Activated CD4-positive, alpha-beta memory T cell treated with anti-CD3 and anti-CD28 coated beads, Interleukin-2, amount 10 ng/mL, durations not matched to agents 7 days and 5 days (primary cell): ENCODE results near the gene LAMA4. TPM values are rescaled to one million over a fixed set of nuclear protein-coding genes. Genes with fewer than 3 reads are reported as not detected.

Source experiments
- CTCF ChIA-PET: fragments of 350-600 bp; sonication (Branson Sonifier 250); formaldehyde crosslinking; loops from one replicate; lab custom pipeline; 2021; ENCODE audit warnings: antibody characterized with exemption, inconsistent platforms; lab: Charles Lee
- POLR2A ChIA-PET: fragments of 350-600 bp; sonication (Branson Sonifier 250); formaldehyde crosslinking; loops from one replicate; lab custom pipeline; 2021; ENCODE audit warnings: antibody characterized with exemption; lab: Charles Lee
- DNase-seq: peaks from one replicate; pipeline ENCODE4 v3.0.0-alpha.2; 2020
- H3K27ac Mint-ChIP-seq: one replicate; pipeline ENCODE4 v1.8.0; 2021; ENCODE audit warnings: mild to moderate bottlenecking, mixed read lengths
- H3K27me3 Mint-ChIP-seq: one replicate; pipeline ENCODE4 v1.8.0; 2021; ENCODE audit warnings: mixed read lengths
- H3K36me3 Mint-ChIP-seq: one replicate; pipeline ENCODE4 v1.8.0; 2021; ENCODE audit warnings: low read depth, mixed read lengths
- H3K4me1 Mint-ChIP-seq: one replicate; pipeline ENCODE4 v1.8.0; 2021; ENCODE audit warnings: mixed read lengths
- H3K4me3 Mint-ChIP-seq: one replicate; pipeline ENCODE4 v1.8.0; 2021; ENCODE audit warnings: mild to moderate bottlenecking, mixed read lengths
- H3K9me3 Mint-ChIP-seq: one replicate; pipeline ENCODE4 v1.8.0; 2021; ENCODE audit warnings: mixed read lengths
- total RNA-seq, 2 experiments: library from RNA; stranded (reverse); gene quantifications; one replicate each; pipeline ENCODE4 v1.2.3, GENCODE V29; 2021

The LAMA4 gene
- not detected for total RNA-seq

DNA sequence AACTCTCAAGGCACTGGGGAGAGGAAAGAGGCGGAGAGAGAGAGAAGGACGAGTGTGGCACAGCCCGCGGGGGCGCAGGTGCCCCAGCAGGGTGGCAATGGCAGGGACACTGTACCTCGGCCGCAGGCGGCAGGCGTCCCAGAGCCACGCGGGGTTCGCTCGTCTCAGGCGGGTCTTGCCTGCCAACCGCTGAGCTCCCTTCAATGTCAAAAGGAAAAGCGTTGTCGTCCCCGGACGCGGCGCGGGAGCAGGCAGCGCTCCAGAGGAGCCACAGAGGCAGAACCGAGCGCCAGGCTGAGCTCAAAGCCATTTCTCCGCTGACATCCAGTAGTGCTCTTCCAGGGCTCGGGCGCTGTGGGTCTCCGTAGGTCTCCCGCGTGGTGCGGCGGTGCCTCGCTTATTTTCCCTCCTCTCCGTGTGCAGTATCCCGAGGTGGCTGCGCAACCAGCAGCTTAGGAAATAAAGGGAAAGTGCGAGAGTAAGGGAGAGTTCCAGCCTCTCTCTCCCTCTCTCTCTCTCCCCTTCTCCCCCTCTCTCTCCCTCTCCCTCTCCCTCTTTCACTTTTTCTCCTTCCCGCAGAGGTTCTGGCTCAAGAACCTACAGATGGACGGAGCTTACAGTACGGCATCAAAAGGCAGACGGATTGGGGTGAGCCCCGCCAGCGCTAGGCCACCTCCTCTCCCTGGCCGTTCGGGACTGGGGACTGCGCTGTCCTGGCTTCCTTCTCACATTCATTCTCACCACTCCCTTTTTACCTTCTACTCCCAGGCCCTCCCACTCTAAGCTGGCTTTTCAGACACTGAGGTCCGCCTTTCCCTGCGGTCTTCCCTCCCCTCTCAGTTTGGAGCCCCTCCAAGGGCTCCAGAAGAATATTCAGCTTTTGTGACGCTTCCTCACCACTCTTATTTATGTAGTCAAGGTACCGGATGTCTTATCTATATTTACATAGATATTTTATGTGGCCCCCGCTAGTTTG is at the start of gene LAMA4:
Gene LAMA4 (minus strand): TSS at position 727 of the 976 bp plus-strand sequence. CDS start 417 bp downstream, at position 310.
- Mint-ChIP-seq H3K4me3 (peak within 1 kb of the TSS; percentile 60), H3K27me3 (peaks cover 67% of the 10 kb centered on the region), H3K9me3 (no peaks in the 10 kb centered on the region), H3K27ac (no peak within 1 kb of the TSS), H3K4me1 (peaks cover 12% of the 10 kb centered on the region), H3K36me3 (no peaks in the 10 kb centered on the region)
- ChIA-PET POLR2A (no interaction called here), CTCF (interaction anchor here (0.7 to 1.3 kb wide), 3 partner anchors 21 to 91 kb away, joined by 3 to 4 read pairs (median 3); no protein-coding TSS in a partner anchor)
- DNase-seq: peak; percentile 17

DNA sequence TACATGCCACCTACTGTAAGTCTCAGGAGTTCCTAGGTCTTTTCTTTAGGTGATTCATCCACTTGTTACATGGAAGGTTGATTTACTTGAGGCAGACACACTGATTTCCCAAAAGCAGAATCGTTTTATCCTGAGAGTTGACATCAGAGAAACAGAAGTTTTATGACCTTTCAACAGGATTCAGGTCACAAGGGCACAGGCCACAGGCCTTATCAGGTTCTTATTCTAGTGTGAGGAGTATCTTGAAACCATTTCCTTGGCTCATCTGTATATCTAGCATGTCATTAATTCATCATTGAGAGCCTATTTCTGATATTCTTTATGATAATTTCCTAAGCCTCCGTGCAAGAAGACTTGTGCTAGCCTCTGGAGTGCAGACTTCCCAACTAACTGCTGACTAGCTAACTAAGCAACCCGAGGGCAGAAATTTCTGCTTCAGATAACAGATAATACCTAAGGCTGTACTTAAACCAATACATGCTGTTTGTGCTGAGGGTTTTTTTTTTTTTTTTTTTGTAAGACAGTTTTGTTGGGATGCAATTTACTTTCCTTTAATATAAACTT is 47.9 kb upstream of the LAMA4 start:
- CTCF ChIA-PET: no interaction called here
- no peak overlapping the region for H3K4me3 Mint-ChIP-seq
- POLR2A ChIA-PET: no interaction called here
- H3K27ac Mint-ChIP-seq: no peak overlapping the region
- H3K9me3 Mint-ChIP-seq: no peaks in the 10 kb centered on the region
- H3K36me3 Mint-ChIP-seq: no peaks in the 10 kb centered on the region
- peaks cover 70% of the 10 kb centered on the region for H3K27me3 Mint-ChIP-seq
- no peaks in the 10 kb centered on the region for H3K4me1 Mint-ChIP-seq
- no peak for DNase-seq

- H3K4me3 Mint-ChIP-seq: no peak overlapping the region
- H3K27me3 Mint-ChIP-seq: peaks cover 71% of the 10 kb centered on the region
- H3K9me3 Mint-ChIP-seq: no peaks in the 10 kb centered on the region
- H3K27ac Mint-ChIP-seq: no peak overlapping the region
- no peaks in the 10 kb centered on the region for H3K36me3 Mint-ChIP-seq
- no peaks in the 10 kb centered on the region for H3K4me1 Mint-ChIP-seq
- ChIA-PET POLR2A (no interaction called here), CTCF (no interaction called here)
- no peak for DNase-seq
Observed at GRCh38 chr6:112300896-112301295, 46.5 kb upstream of the LAMA4 start.

- ChIA-PET CTCF (interaction anchor here (1.0 to 1.3 kb wide), 2 partner anchors 13 to 119 kb away, joined by 3 to 4 read pairs; no protein-coding TSS in a partner anchor), POLR2A (no interaction called here)
- H3K4me3 Mint-ChIP-seq: no peak overlapping the region
- DNase-seq: no peak
- no peaks in the 10 kb centered on the region for H3K9me3 Mint-ChIP-seq
- peaks cover 66% of the 10 kb centered on the region for H3K27me3 Mint-ChIP-seq
- H3K27ac Mint-ChIP-seq: no peak overlapping the region
- H3K36me3 Mint-ChIP-seq: no peaks in the 10 kb centered on the region
- no peaks in the 10 kb centered on the region for H3K4me1 Mint-ChIP-seq
Observed at GRCh38 chr6:112298816-112299281, 44.5 kb upstream of the LAMA4 start.

DNA sequence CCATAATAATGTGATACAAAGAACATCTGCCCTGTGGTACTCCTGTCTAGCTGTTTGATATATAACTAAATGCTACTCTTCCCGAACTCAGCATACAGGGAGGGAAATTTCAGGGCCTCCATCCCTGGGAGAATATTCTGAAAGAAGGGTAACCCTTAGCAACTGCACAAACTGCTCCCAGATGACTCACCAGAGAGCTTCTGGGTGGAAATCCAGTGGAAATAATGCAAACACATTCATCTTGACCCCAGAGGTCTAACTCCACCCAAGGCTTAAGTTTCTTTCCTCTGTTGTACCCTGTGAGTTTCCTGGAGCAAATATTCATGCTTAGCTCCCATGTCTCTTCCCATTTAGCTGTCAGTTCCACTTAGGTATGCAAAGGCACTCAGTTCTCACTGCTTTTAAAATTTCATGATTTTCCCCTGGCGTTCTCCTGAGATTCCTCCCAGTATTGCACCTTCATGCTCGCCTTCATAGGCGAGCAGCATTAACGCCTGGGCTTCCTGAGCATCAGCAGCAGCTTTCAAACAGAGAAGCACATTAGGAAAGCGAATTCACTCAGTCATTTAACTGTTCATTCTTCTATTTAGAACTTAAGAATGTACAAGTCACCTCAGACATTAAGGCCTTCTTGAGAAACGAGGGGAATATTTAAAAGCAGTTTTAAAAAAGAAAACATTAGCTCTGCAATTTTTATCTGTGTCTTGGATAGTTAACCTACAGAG is 43.8 kb upstream of the LAMA4 start:
- H3K4me1 Mint-ChIP-seq: no peaks in the 10 kb centered on the region
- H3K27ac Mint-ChIP-seq: no peak overlapping the region
- H3K4me3 Mint-ChIP-seq: no peak overlapping the region
- no peaks in the 10 kb centered on the region for H3K9me3 Mint-ChIP-seq
- no peak for DNase-seq
- CTCF ChIA-PET: interaction anchor here (1.0 to 1.3 kb wide), 2 partner anchors 13 to 118 kb away, joined by 3 to 4 read pairs; no protein-coding TSS in a partner anchor
- peaks cover 65% of the 10 kb centered on the region for H3K27me3 Mint-ChIP-seq
- no peaks in the 10 kb centered on the region for H3K36me3 Mint-ChIP-seq
- POLR2A ChIA-PET: no interaction called here

- H3K36me3 Mint-ChIP-seq: no peaks in the 10 kb centered on the region
- ChIA-PET POLR2A (no interaction called here), CTCF (interaction anchor here (1.2 kb wide), 1 partner anchor 11 kb away, joined by 3 read pairs; no protein-coding TSS in a partner anchor)
- H3K9me3 Mint-ChIP-seq: no peaks in the 10 kb centered on the region
- H3K4me1 Mint-ChIP-seq: no peaks in the 10 kb centered on the region
- H3K27ac Mint-ChIP-seq: no peak overlapping the region
- peaks cover 71% of the 10 kb centered on the region for H3K27me3 Mint-ChIP-seq
- H3K4me3 Mint-ChIP-seq: no peak overlapping the region
- DNase-seq: no peak
Observed at GRCh38 chr6:112296694-112297093, 42.3 kb upstream of the LAMA4 start.

- H3K27ac Mint-ChIP-seq: no peak overlapping the region
Observed at GRCh38 chr6:112296122-112296521, 41.8 kb upstream of the LAMA4 start.

GRCh38 chr6:112291161-112291762 is 36.9 kb upstream of the LAMA4 start:
- CTCF ChIA-PET: no interaction called here
- POLR2A ChIA-PET: no interaction called here

More at GRCh38 chr6:112296122-112296521, 41.8 kb upstream of the LAMA4 start:
- Mint-ChIP-seq H3K36me3 (no peaks in the 10 kb centered on the region), H3K27me3 (peaks cover 71% of the 10 kb centered on the region), H3K4me1 (no peaks in the 10 kb centered on the region), H3K4me3 (no peak overlapping the region), H3K9me3 (no peaks in the 10 kb centered on the region)
- CTCF ChIA-PET: interaction anchor here (1.2 to 1.8 kb wide), 3 partner anchors 9 to 15 kb away, joined by 3 to 4 read pairs (median 3); no protein-coding TSS in a partner anchor
- POLR2A ChIA-PET: no interaction called here
- no peak for DNase-seq

GRCh38 chr6:112289038-112289566 is 34.7 kb upstream of the LAMA4 start:
- Mint-ChIP-seq H3K36me3 (no peaks in the 10 kb centered on the region), H3K9me3 (peaks cover 3% of the 10 kb centered on the region), H3K4me3 (no peak overlapping the region), H3K27ac (no peak overlapping the region), H3K4me1 (peaks cover 33% of the 10 kb centered on the region), H3K27me3 (peaks cover 63% of the 10 kb centered on the region)
- CTCF ChIA-PET: interaction anchor here (1.0 kb wide), 1 partner anchor 109 kb away, joined by 3 read pairs; no protein-coding TSS in a partner anchor
- POLR2A ChIA-PET: no interaction called here
- DNase-seq: no peak

More at GRCh38 chr6:112291161-112291762, 36.9 kb upstream of the LAMA4 start:
- DNase-seq: no peak
- Mint-ChIP-seq H3K36me3 (no peaks in the 10 kb centered on the region), H3K27me3 (peaks cover 72% of the 10 kb centered on the region), H3K27ac (no peak overlapping the region), H3K9me3 (peaks cover 3% of the 10 kb centered on the region), H3K4me3 (no peak overlapping the region), H3K4me1 (peaks cover 17% of the 10 kb centered on the region)

- ChIA-PET CTCF (no interaction called here), POLR2A (interaction anchor here (1.2 kb wide), 1 partner anchor 52 kb away, joined by 4 read pairs; no protein-coding TSS in a partner anchor)
- peaks cover 3% of the 10 kb centered on the region for H3K9me3 Mint-ChIP-seq
- no peaks in the 10 kb centered on the region for H3K36me3 Mint-ChIP-seq
- no peak overlapping the region for H3K4me3 Mint-ChIP-seq
- peaks cover 33% of the 10 kb centered on the region for H3K4me1 Mint-ChIP-seq
- H3K27me3 Mint-ChIP-seq: peaks cover 63% of the 10 kb centered on the region
- H3K27ac Mint-ChIP-seq: no peak overlapping the region
- DNase-seq: no peak
Observed at GRCh38 chr6:112288475-112288874, 34.1 kb upstream of the LAMA4 start.

GRCh38 chr6:112287577-112288225 is 33.3 kb upstream of the LAMA4 start:
- H3K27ac Mint-ChIP-seq: no peak overlapping the region
- peaks cover 3% of the 10 kb centered on the region for H3K9me3 Mint-ChIP-seq
- DNase-seq: no peak
- peaks cover 70% of the 10 kb centered on the region for H3K27me3 Mint-ChIP-seq
- no peak overlapping the region for H3K4me3 Mint-ChIP-seq
- peaks cover 34% of the 10 kb centered on the region for H3K4me1 Mint-ChIP-seq
- H3K36me3 Mint-ChIP-seq: no peaks in the 10 kb centered on the region
- ChIA-PET POLR2A (interaction anchor here (1.2 kb wide), 1 partner anchor 51 kb away, joined by 4 read pairs; no protein-coding TSS in a partner anchor), CTCF (no interaction called here)
